HEK293T (cell line): ENCODE data around the gene EIF2B1.

ENCODE experiments used
- FOXA1 ChIP-seq: fragments of 450-650 bp; IDR thresholded peaks from 2 replicates; pipeline ENCODE4 v1.6.1; 2016; ENCODE audit warnings: mild to moderate bottlenecking
- NFRKB ChIP-seq: fragments of 450-650 bp; IDR thresholded peaks from 2 replicates; pipeline ENCODE4 v1.6.1; 2016; ENCODE audit warnings: mild to moderate bottlenecking, moderate library complexity
- SP1 ChIP-seq: fragments of 450-650 bp; IDR thresholded peaks from 2 replicates; pipeline ENCODE4 v1.6.1; 2017
- SUZ12 ChIP-seq: fragments of 450-650 bp; IDR thresholded peaks from 2 replicates; pipeline ENCODE4 v1.6.1; 2016; ENCODE audit warnings: mild to moderate bottlenecking

GRCh38 chr12:123617580-123617979 lies 15.9 kb downstream of the EIF2B1 start:
- TF ChIP-seq FOXA1 (no peak), SP1 (no peak), SUZ12 (no peak), NFRKB (no peak)
